ENCODE data around the gene ACOT7. TPM values are rescaled to one million over a fixed set of nuclear protein-coding genes. Genes with fewer than 3 reads are reported as not detected.

ACOT7 gene
- total RNA-seq, 1 experiment from 2014 or later: 120 TPM

DNA sequence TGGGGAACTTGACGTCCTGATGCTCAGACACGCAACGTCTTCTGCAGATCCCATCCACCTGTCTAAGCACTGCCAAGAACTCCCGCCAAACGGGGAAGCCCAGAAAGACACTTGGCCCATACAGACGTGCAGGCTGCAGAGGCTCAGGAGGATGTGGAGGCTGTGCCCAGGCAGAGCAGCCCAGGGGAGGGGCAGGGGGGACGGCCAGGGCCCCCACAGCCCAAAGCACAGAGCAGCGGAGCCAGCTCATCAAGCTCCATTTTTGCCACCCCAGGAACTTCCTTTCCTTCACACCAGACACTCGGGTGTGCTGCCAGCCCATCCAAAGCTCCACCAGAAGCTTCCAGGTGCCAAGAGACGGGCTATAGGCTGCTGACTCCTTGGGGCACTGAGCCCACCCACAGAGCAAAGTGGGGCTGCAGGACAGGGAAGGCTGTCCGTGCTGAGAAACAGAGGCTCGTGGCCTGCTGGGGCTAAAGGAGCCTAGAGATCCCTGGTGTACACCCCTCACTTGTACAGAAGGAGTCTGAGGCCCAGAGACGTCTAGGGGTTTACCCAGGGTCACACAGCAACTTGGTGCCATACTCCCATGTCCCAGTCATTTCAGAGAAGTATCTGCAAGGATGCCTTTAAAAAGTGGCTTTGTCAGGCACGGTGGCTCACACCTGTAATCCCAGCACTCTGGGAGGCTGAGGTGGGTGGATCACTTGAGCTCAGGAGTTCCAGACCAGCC is 59.1 kb downstream of the ACOT7 start:
- no peak for TF ChIP-seq SIN3A (IDR thresholded peaks at IDR 0.05; ENCODE audit: borderline replicate concordance, insufficient read depth, low read depth, low read length)
- no peak for TF ChIP-seq REST (IDR thresholded peaks at IDR 0.05; ENCODE audit: insufficient read depth in 1 of 2, low read depth in 2 of 2, low read length in 1 of 2)
- no peak for TF ChIP-seq TCF7L2 (IDR thresholded peaks at IDR 0.05; ENCODE audit: low read depth, low read length)
- no peak for TF ChIP-seq POLR2AphosphoS5 (IDR thresholded peaks at IDR 0.05; ENCODE audit: low read depth, low read length)
- TF ChIP-seq CTCF (IDR thresholded peaks at IDR 0.05): no peak
- CTCF ChIA-PET: no interaction called here
- DNase-seq (ENCODE audit: low read depth, low spot score) (no peak), ATAC-seq (no peak)
- Histone ChIP-seq H3K27me3 (ENCODE audit: control insufficient read depth, insufficient read depth, low read length) (no peaks in the 10 kb centered on the region), H3K4me1 (ENCODE audit: control insufficient read depth, insufficient read depth, low read length) (no peaks in the 10 kb centered on the region), H3K9me3 (ENCODE audit: control insufficient read depth, insufficient read depth, low read depth, low read length) (no peaks in the 10 kb centered on the region), H3K36me3 (ENCODE audit: control insufficient read depth, insufficient read depth, low read length) (no peaks in the 10 kb centered on the region), H3K27ac (ENCODE audit: low read length) (no peak overlapping the region), H3K4me3 (ENCODE audit: low read depth in 2 of 2, low read length in 2 of 2) (no peak overlapping the region)
- no TSS peak for BruUV-seq (replicated peaks)
- POLR2A ChIA-PET: interaction anchor here (0.6 kb wide), 1 partner anchor 153 kb away, joined by 10 read pairs; no protein-coding TSS in a partner anchor
- intact Hi-C loops (cut with micrococcal nuclease; ENCODE audit: unreplicated experiment) (no loop called here), in situ Hi-C loops (cut with HindIII; ENCODE audit: low pct_unique_long_range_greater_than_20kb, low sequenced_read_pairs) (no loop called here)

- in situ Hi-C loops (cut with HindIII; ENCODE audit: low pct_unique_long_range_greater_than_20kb, low sequenced_read_pairs): no loop called here
- CTCF ChIA-PET: interaction anchor here (1.7 kb wide), 1 partner anchor 87 kb away, joined by 3 read pairs; no protein-coding TSS in a partner anchor
Measured at GRCh38 chr1:6332821-6333220, 60.7 kb downstream of the ACOT7 start.

More at GRCh38 chr1:6332821-6333220, 60.7 kb downstream of the ACOT7 start:
- Histone ChIP-seq H3K27me3 (ENCODE audit: control insufficient read depth, insufficient read depth, low read length) (no peaks in the 10 kb centered on the region), H3K4me3 (ENCODE audit: low read depth in 2 of 2, low read length in 2 of 2) (no peak overlapping the region), H3K9me3 (ENCODE audit: control insufficient read depth, insufficient read depth, low read depth, low read length) (no peaks in the 10 kb centered on the region), H3K27ac (ENCODE audit: low read length) (no peak overlapping the region), H3K36me3 (ENCODE audit: control insufficient read depth, insufficient read depth, low read length) (no peaks in the 10 kb centered on the region), H3K4me1 (ENCODE audit: control insufficient read depth, insufficient read depth, low read length) (no peaks in the 10 kb centered on the region)
- intact Hi-C loops (cut with micrococcal nuclease; ENCODE audit: unreplicated experiment): no loop called here
- POLR2A ChIA-PET: interaction anchor here (0.7 kb wide), 1 partner anchor 179 kb away, joined by 6 read pairs; no protein-coding TSS in a partner anchor
- ATAC-seq: no peak
- BruUV-seq (replicated peaks): no TSS peak
- TF ChIP-seq POLR2AphosphoS5 (IDR thresholded peaks at IDR 0.05; ENCODE audit: low read depth, low read length) (no peak), SIN3A (IDR thresholded peaks at IDR 0.05; ENCODE audit: borderline replicate concordance, insufficient read depth, low read depth, low read length) (no peak), CTCF (IDR thresholded peaks at IDR 0.05) (no peak), REST (IDR thresholded peaks at IDR 0.05; ENCODE audit: insufficient read depth in 1 of 2, low read depth in 2 of 2, low read length in 1 of 2) (no peak), TCF7L2 (IDR thresholded peaks at IDR 0.05; ENCODE audit: low read depth, low read length) (no peak)
- no peak for DNase-seq (ENCODE audit: low read depth, low spot score)

Measured in Panc1 (cell line).